Neural progenitor cell (in vitro differentiated cells): ENCODE data around the gene MED31. TPM values are rescaled to one million over a fixed set of nuclear protein-coding genes. Genes with fewer than 3 reads are reported as not detected.

Experiments used
- DNase-seq: peaks from one replicate; pipeline ENCODE4 v3.0.0-alpha.2; 2016; ENCODE audit warnings: low spot score
- H2AFZ ChIP-seq: fragments of 200-600 bp; sonication (generic); replicated peaks from 2 replicates; pipeline ENCODE4 v1.6.1; 2016; ENCODE audit warnings: antibody characterized with exemption
- H3F3A ChIP-seq: fragments of 200-600 bp; sonication (generic); 2 replicates; pipeline ENCODE4 v1.6.1; 2016; ENCODE audit warnings: antibody characterized with exemption, low read depth
- H3K27ac ChIP-seq: fragments of 200-600 bp; sonication (generic); 2 replicates; pipeline ENCODE4 v1.5.1; 2016; ENCODE audit warnings: mild to moderate bottlenecking
- H3K27me3 ChIP-seq: fragments of 200-600 bp; sonication (generic); 2 replicates; pipeline ENCODE4 v1.6.1; 2016; ENCODE audit warnings: mild to moderate bottlenecking, moderate library complexity
- H3K36me3 ChIP-seq: fragments of 200-600 bp; sonication (generic); 2 replicates; pipeline ENCODE4 v1.5.1; 2016
- H3K4me1 ChIP-seq: fragments of 200-600 bp; sonication (generic); 2 replicates; pipeline ENCODE4 v1.6.1; 2016; ENCODE audit warnings: mixed run types
- H3K4me2 ChIP-seq: fragments of 200-600 bp; sonication (generic); 2 replicates; pipeline ENCODE4 v1.6.1; 2016
- H3K4me3 ChIP-seq: fragments of 200-600 bp; sonication (generic); 2 replicates; pipeline ENCODE4 v1.5.1; 2016
- H3K79me2 ChIP-seq: fragments of 200-600 bp; sonication (generic); 2 replicates; pipeline ENCODE4 v1.6.1; 2016; ENCODE audit warnings: low read depth
- H3K9ac ChIP-seq: fragments of 200-600 bp; sonication (generic); 2 replicates; pipeline ENCODE4 v1.6.1; 2016
- H3K9me3 ChIP-seq: fragments of 200-600 bp; sonication (generic); 2 replicates; pipeline ENCODE4 v1.5.1; 2016; ENCODE audit warnings: low read depth
- H4K20me1 ChIP-seq: fragments of 200-600 bp; sonication (generic); 2 replicates; pipeline ENCODE4 v1.6.1; 2016; ENCODE audit warnings: low read depth
- H3K27ac Mint-ChIP-seq: 3 replicates; pipeline ENCODE4 v1.8.0; 2021; ENCODE audit warnings: mixed read lengths
- H3K27me3 Mint-ChIP-seq: 2 replicates; pipeline ENCODE4 v1.8.0; 2022; ENCODE audit warnings: low read depth, mild to moderate bottlenecking, inconsistent platforms, moderate library complexity, mixed read lengths; ENCODE audit not compliant: insufficient read depth
- H3K36me3 Mint-ChIP-seq: 3 replicates; pipeline ENCODE4 v1.8.0; 2021; ENCODE audit warnings: mixed read lengths
- H3K4me1 Mint-ChIP-seq: 3 replicates; pipeline ENCODE4 v1.8.0; 2021; ENCODE audit warnings: mixed read lengths
- H3K4me3 Mint-ChIP-seq: 3 replicates; pipeline ENCODE4 v1.8.0; 2021; ENCODE audit warnings: mild to moderate bottlenecking, moderate library complexity, mixed read lengths
- H3K9me3 Mint-ChIP-seq: 3 replicates; pipeline ENCODE4 v1.8.0; 2020; ENCODE audit warnings: mixed read lengths
- EZH2 ChIP-seq: fragments of 200-600 bp; sonication (generic); IDR thresholded peaks from 2 replicates; pipeline ENCODE4 v1.6.1; 2017; ENCODE audit warnings: antibody characterized with exemption, mild to moderate bottlenecking, moderate library complexity
- EZH2phosphoT487 ChIP-seq: fragments of 200-600 bp; sonication (generic); IDR thresholded peaks from 2 replicates; pipeline ENCODE4 v1.6.1; 2017; ENCODE audit warnings: antibody characterized with exemption
- total RNA-seq: library from RNA; depleted of rRNA; stranded (reverse); fragments of >200 nt; gene quantifications from 2 replicates; pipeline ENCODE4 v1.2.3, GENCODE V29; 2015; ENCODE audit warnings: low replicate concordance
- TF ChIP-seq, protein P1 (sequence below): fragments of 200-600 bp; sonication (generic); IDR thresholded peaks from 2 replicates; pipeline ENCODE4 v1.5.1; 2017; ENCODE audit warnings: antibody characterized with exemption, mild to moderate bottlenecking

Gene MED31
- total RNA-seq, 1 donor from 2014 or later: 35.7 TPM

DNA sequence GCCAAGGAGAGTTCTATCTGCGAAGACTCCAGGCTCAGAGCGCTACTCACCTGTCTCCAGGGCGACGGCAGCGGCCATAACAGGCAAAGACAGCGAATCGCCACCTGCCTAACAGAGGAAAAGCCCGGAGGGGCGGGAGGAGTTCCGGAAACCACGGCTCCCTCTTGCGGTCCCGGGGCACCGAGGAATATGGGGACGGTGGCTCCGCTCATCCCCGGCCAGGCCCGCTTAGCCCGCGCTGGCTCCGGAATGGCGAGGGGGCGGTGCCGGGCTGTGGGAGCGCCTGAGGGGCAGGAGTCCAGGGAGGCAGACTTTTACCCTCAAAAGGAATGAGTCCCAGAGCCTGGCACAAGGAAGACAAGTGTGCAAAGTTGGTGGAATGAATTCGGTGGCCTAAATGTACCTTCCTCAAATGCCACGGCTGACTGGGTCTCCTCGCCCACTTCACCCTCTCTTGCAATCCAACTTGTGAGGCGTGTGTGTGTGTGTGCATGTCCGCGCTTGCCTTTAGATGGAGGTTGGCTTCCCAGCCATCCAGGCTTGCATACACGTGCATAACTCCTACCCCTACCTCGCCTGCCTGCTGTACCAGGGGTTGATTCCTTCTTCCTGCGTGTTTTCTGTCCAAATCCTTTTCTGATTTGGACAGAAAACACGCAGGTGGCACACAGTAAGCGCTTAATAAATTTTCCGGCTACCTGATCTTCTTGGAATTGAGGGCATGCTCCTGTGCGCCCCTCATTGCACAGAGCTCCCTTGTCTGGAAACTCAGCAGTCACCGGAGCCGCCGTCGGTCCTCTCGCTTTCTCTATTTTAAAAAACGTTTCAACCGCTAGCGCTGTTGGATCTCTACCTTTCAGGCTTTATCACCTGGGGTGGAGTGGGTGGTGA lies 3.7 kb upstream of the MED31 start:
- H3K9me3 Mint-ChIP-seq: peaks cover 2% of the 10 kb centered on the region
- peaks cover 12% of the 10 kb centered on the region for H4K20me1 ChIP-seq
- peaks cover 69% of the 10 kb centered on the region for H3K27me3 ChIP-seq
- H3K27ac ChIP-seq: no peak overlapping the region
- H3K4me2 ChIP-seq: peak overlapping the region; percentile 90
- peak overlapping the region; percentile 22 for H2AFZ ChIP-seq
- no peaks in the 10 kb centered on the region for H3K36me3 ChIP-seq
- H3K4me3 ChIP-seq: peak overlapping the region; percentile 81
- H3K36me3 Mint-ChIP-seq: peaks cover 1% of the 10 kb centered on the region
- H3K79me2 ChIP-seq: peaks cover 22% of the 10 kb centered on the region
- no peak overlapping the region for H3K9ac ChIP-seq
- H3K27me3 Mint-ChIP-seq: peaks cover 43% of the 10 kb centered on the region
- H3K4me1 Mint-ChIP-seq: peaks cover 40% of the 10 kb centered on the region
- TF ChIP-seq, protein P1, sequence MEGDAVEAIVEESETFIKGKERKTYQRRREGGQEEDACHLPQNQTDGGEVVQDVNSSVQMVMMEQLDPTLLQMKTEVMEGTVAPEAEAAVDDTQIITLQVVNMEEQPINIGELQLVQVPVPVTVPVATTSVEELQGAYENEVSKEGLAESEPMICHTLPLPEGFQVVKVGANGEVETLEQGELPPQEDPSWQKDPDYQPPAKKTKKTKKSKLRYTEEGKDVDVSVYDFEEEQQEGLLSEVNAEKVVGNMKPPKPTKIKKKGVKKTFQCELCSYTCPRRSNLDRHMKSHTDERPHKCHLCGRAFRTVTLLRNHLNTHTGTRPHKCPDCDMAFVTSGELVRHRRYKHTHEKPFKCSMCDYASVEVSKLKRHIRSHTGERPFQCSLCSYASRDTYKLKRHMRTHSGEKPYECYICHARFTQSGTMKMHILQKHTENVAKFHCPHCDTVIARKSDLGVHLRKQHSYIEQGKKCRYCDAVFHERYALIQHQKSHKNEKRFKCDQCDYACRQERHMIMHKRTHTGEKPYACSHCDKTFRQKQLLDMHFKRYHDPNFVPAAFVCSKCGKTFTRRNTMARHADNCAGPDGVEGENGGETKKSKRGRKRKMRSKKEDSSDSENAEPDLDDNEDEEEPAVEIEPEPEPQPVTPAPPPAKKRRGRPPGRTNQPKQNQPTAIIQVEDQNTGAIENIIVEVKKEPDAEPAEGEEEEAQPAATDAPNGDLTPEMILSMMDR: no peak
- TF ChIP-seq EZH2 (peak; percentile 43), EZH2phosphoT487 (no peak)
- H3K27ac Mint-ChIP-seq: no peak overlapping the region
- H3K4me3 Mint-ChIP-seq: peak overlapping the region; percentile 84
- peaks cover 30% of the 10 kb centered on the region for H3F3A ChIP-seq
- peak; percentile 79 for DNase-seq
- no peaks in the 10 kb centered on the region for H3K9me3 ChIP-seq
- H3K4me1 ChIP-seq: peaks cover 36% of the 10 kb centered on the region

DNA sequence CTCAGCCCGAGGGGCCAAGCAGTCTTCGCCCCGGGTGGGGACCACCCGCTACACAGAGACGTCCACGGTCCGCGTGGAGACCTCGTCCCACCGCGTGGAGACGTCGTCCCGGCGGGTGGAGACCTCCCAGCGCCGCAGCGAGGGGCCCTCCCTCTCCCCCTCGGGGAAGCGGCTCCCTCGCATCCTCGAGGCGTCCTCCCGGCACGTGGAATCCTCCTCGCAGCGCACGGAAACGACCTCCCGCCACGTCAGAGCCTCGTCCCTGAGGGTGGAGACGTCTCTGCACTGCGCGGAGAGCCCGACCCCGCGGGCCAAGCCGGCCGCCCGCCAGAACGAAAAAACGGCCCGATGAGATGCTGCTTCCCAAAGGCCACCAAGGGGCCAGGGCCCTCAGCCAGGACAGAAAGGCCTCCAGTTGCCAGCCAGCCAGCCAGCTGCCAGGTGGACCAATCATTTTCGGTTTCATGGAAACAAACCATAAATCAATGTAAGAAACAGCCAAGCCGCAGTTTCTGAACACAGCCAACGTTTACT lies 581 bp upstream of the MED31 start:
- DNase-seq: peak; percentile 32
- Histone ChIP-seq H3K27me3 (peaks cover 44% of the 10 kb centered on the region), H3K27ac (no peak overlapping the region), H3K4me2 (peak overlapping the region; percentile 90), H3K4me3 (peak overlapping the region; percentile 81), H3K4me1 (peaks cover 40% of the 10 kb centered on the region), H3K9ac (no peak overlapping the region), H4K20me1 (peaks cover 39% of the 10 kb centered on the region), H2AFZ (no peak overlapping the region), H3K79me2 (peaks cover 51% of the 10 kb centered on the region), H3K9me3 (no peaks in the 10 kb centered on the region), H3K36me3 (no peaks in the 10 kb centered on the region), H3F3A (peaks cover 33% of the 10 kb centered on the region)
- TF ChIP-seq EZH2: no peak
- Mint-ChIP-seq H3K36me3 (peaks cover 3% of the 10 kb centered on the region), H3K4me1 (peaks cover 51% of the 10 kb centered on the region), H3K27ac (no peak overlapping the region), H3K4me3 (peak overlapping the region; percentile 60), H3K9me3 (no peaks in the 10 kb centered on the region), H3K27me3 (peaks cover 24% of the 10 kb centered on the region)

DNA sequence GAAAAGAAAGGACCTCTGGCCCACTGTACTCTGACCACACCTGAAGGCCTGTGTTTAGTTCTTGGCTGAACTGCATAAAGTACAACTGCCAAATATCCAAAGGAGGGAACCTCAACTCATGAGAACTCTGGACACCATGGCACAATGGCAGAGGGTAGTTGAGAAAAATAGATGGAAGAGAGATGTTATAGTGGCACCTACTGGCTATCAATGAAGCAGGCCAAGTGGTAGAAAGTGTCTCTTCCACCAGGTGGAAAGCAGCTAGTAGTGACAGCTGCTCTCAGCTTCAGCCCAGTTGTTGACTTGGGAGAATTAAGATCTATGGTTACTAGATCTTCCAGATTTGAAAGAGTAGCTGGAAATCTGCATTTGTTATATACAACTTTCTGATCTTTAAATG lies 3.2 kb downstream of the MED31 start:
- no peak overlapping the region for H3K4me3 Mint-ChIP-seq
- no peak overlapping the region for H3K4me3 ChIP-seq
- no peak overlapping the region for H2AFZ ChIP-seq
- H3K9me3 Mint-ChIP-seq: no peaks in the 10 kb centered on the region
- no peak for TF ChIP-seq EZH2phosphoT487
- TF ChIP-seq, protein P1: peak; percentile 25
- no peaks in the 10 kb centered on the region for H3K9me3 ChIP-seq
- peaks cover 10% of the 10 kb centered on the region for H3K36me3 Mint-ChIP-seq
- peaks cover 28% of the 10 kb centered on the region for H3K4me1 Mint-ChIP-seq
- H3K27ac Mint-ChIP-seq: no peak overlapping the region
- peaks cover 40% of the 10 kb centered on the region for H4K20me1 ChIP-seq
- peaks cover 4% of the 10 kb centered on the region for H3K27me3 Mint-ChIP-seq
- no peak overlapping the region for H3K4me2 ChIP-seq
- peaks cover 4% of the 10 kb centered on the region for H3K36me3 ChIP-seq
- DNase-seq: no peak
- peaks cover 36% of the 10 kb centered on the region for H3F3A ChIP-seq
- H3K27ac ChIP-seq: no peak overlapping the region
- H3K4me1 ChIP-seq: peaks cover 17% of the 10 kb centered on the region
- peaks cover 8% of the 10 kb centered on the region for H3K27me3 ChIP-seq
- no peak overlapping the region for H3K9ac ChIP-seq
- peaks cover 82% of the 10 kb centered on the region for H3K79me2 ChIP-seq
